Fibroblast of gingiva (primary cell): Measurements from ENCODE around the gene ENKUR.

ENCODE experiments used
- DNase-seq: peaks from one replicate; pipeline ENCODE4 v3.0.0-alpha.2; 2011; ENCODE audit warnings: low read depth

Gene ENKUR

GRCh38 chr10:25023278-25023677 lies 7.3 kb upstream of the ENKUR start:
- DNase-seq = no peak

- no peak for DNase-seq
These were observed 2.7 kb upstream of the ENKUR start for GRCh38 chr10:25018703-25019102.

GRCh38 chr10:25017661-25018060 lies 1.7 kb upstream of the ENKUR start:
- DNase-seq = no peak

- DNase-seq = no peak
These were observed 1.2 kb upstream of the ENKUR start for GRCh38 chr10:25017154-25017590.

GRCh38 chr10:25016376-25017153 lies 607 bp upstream of the ENKUR start, which contains the start of gene THNSL1:
Gene THNSL1 (plus strand): TSS chr10:25016612. CDS start chr10:25023224, 6,612 bp downstream.
- peak; percentile 99 for DNase-seq

GRCh38 chr10:25014579-25014978 lies 1.4 kb downstream of the ENKUR start:
- no peak for DNase-seq

- DNase-seq = peak; percentile 5
These were observed 4.4 kb downstream of the ENKUR start for GRCh38 chr10:25011591-25011990.

- DNase-seq = no peak
These were observed 17.9 kb downstream of the ENKUR start for GRCh38 chr10:24998044-24998443.

- DNase-seq = no peak
These were observed 20.9 kb downstream of the ENKUR start for GRCh38 chr10:24995072-24995471.

- DNase-seq = no peak
These were observed 22.6 kb downstream of the ENKUR start for GRCh38 chr10:24993237-24993958.

- DNase-seq = no peak
These were observed 23.3 kb downstream of the ENKUR start for GRCh38 chr10:24992512-24993133.

- DNase-seq = no peak
These were observed 24.7 kb downstream of the ENKUR start for GRCh38 chr10:24991298-24991697.

GRCh38 chr10:24989867-24990266 lies 26.1 kb downstream of the ENKUR start:
- peak; percentile 7 for DNase-seq

GRCh38 chr10:24988831-24989640 lies 26.9 kb downstream of the ENKUR start:
- no peak for DNase-seq

- DNase-seq = peak; percentile 36
These were observed 31.1 kb downstream of the ENKUR start for GRCh38 chr10:24984906-24985305.

- DNase-seq = peak; percentile 13
These were observed 32.0 kb downstream of the ENKUR start for GRCh38 chr10:24983946-24984345.

GRCh38 chr10:24983130-24983529 lies 32.8 kb downstream of the ENKUR start:
- DNase-seq = no peak

GRCh38 chr10:24982319-24983112 lies 33.4 kb downstream of the ENKUR start:
- DNase-seq = no peak

GRCh38 chr10:24981161-24981710 lies 34.7 kb downstream of the ENKUR start:
- DNase-seq = no peak

- DNase-seq = no peak
These were observed 36.3 kb downstream of the ENKUR start for GRCh38 chr10:24979685-24980084.

GRCh38 chr10:24974976-24975375 lies 41.0 kb downstream of the ENKUR start:
- DNase-seq = peak; percentile 91
